Ishikawa (cell line): ENCODE measurements around the gene DMD.

Experiments used
- CEBPB ChIP-seq: IDR thresholded peaks from 2 replicates; pipeline ENCODE4 v1.6.1; 2012
- RAD21 ChIP-seq: IDR thresholded peaks from 2 replicates; pipeline ENCODE4 v1.6.1; 2012; ENCODE audit warnings: low read depth
- TCF12 ChIP-seq: IDR thresholded peaks from 2 replicates; pipeline ENCODE4 v1.6.1; 2012; ENCODE audit warnings: low read depth
- YY1 ChIP-seq: IDR thresholded peaks from 2 replicates; pipeline ENCODE4 v1.6.1; 2012; ENCODE audit warnings: low read depth
- TF ChIP-seq, protein P1 (sequence below): IDR thresholded peaks from 2 replicates; pipeline ENCODE4 v1.6.1; 2012
- TF ChIP-seq, protein P2 (sequence below): IDR thresholded peaks from 2 replicates; pipeline ENCODE4 v1.6.1; 2012
- TF ChIP-seq, protein P3 (sequence below): IDR thresholded peaks from 2 replicates; pipeline ENCODE4 v1.6.1; 2012; ENCODE audit warnings: low read depth, mild to moderate bottlenecking

DNA sequence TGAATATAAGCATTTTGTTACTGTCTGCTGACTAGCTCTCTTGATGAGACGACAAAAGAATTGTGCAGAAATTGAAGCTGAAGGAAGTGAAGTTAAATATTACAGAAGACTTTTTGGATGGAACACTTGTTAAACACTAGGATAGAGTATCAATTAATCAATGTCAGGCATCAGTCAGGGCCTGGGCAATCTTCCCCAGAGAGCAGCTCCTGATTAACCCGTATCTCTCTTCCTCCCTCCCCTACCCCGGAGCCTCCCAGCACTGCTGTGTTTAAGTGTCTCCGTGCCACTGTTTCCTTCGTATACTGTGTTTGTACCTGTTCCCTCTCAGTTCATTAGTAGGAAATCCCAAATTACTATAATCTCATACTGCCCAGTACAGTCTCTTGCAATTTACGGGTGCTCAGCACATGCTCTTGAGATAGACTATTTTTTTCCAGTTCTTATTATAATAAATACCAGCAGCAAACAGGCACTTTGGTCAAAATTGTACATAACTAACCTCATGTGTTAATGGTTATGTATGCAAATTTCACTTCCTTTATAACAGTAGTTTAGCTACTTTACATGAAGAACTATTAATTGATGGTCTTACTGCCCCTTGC lies 1373.8 kb downstream of the DMD start:
- no peak for TF ChIP-seq CEBPB
- no peak for TF ChIP-seq TCF12
- TF ChIP-seq YY1, result no peak
- TF ChIP-seq, protein P1, sequence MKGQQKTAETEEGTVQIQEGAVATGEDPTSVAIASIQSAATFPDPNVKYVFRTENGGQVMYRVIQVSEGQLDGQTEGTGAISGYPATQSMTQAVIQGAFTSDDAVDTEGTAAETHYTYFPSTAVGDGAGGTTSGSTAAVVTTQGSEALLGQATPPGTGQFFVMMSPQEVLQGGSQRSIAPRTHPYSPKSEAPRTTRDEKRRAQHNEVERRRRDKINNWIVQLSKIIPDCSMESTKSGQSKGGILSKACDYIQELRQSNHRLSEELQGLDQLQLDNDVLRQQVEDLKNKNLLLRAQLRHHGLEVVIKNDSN, result no peak
- TF ChIP-seq, protein P2, sequence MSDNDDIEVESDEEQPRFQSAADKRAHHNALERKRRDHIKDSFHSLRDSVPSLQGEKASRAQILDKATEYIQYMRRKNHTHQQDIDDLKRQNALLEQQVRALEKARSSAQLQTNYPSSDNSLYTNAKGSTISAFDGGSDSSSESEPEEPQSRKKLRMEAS, result no peak
- TF ChIP-seq, protein P3, sequence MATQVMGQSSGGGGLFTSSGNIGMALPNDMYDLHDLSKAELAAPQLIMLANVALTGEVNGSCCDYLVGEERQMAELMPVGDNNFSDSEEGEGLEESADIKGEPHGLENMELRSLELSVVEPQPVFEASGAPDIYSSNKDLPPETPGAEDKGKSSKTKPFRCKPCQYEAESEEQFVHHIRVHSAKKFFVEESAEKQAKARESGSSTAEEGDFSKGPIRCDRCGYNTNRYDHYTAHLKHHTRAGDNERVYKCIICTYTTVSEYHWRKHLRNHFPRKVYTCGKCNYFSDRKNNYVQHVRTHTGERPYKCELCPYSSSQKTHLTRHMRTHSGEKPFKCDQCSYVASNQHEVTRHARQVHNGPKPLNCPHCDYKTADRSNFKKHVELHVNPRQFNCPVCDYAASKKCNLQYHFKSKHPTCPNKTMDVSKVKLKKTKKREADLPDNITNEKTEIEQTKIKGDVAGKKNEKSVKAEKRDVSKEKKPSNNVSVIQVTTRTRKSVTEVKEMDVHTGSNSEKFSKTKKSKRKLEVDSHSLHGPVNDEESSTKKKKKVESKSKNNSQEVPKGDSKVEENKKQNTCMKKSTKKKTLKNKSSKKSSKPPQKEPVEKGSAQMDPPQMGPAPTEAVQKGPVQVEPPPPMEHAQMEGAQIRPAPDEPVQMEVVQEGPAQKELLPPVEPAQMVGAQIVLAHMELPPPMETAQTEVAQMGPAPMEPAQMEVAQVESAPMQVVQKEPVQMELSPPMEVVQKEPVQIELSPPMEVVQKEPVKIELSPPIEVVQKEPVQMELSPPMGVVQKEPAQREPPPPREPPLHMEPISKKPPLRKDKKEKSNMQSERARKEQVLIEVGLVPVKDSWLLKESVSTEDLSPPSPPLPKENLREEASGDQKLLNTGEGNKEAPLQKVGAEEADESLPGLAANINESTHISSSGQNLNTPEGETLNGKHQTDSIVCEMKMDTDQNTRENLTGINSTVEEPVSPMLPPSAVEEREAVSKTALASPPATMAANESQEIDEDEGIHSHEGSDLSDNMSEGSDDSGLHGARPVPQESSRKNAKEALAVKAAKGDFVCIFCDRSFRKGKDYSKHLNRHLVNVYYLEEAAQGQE, result no peak
- no peak for TF ChIP-seq RAD21
